HG03558 (cell line): ENCODE data around the gene EVA1A.

Experiments used
- ATAC-seq: cut with Tn5 transposase; IDR thresholded peaks from one replicate; pipeline ENCODE4 v1.9.1; 2021; ENCODE audit warnings: moderate number of reproducible peaks; ENCODE audit not compliant: unreplicated experiment; ENCODE audit errors: extremely low read depth

The EVA1A gene

DNA sequence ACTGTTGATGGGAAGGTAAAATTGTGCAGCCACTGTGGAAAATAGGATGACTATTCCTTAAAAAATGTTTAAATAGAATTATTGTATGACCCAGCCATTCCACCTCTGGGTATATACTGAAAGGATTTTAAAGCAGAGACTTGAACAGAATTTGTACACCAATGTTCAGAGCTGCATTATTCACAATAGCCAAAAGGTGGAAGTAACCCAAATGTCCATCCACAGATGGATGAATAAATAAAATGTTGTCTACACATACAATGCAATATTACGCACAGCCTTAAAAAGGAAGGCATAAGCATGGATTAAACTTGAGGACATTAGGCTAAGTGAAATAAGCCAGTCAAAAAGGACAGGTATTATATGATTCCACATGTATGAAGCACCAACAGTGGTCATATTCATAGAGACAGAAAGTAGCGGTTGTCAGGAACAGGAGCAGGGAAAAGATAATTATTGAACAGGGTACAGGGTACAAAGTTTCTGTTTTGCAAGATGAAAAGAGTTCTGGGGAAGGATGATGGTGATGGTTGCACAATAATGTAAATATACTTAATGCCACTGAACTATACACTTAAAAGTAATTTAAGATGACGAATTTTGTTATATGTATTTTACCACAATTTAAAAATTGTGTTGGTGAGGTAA, 39.4 kb downstream of the EVA1A start:
- no peak for ATAC-seq

DNA sequence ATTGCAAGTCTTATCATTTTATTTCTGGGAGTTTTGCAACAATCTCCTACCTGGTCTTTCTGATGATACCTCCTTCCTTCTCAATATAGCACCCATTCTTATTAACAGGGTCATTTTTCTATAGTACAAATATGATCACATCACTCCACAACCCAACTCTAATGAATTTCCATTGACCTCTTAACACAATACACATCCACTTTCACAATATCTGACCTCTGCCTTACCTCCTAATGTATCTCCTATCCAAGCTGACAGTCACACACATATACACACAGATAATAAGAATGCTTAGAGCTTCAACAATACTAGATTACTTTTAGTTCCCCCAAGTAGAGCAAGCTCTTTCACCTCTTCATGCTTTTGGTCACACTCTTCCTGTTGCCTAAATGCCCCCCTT, 40.9 kb downstream of the EVA1A start:
- no peak for ATAC-seq

DNA sequence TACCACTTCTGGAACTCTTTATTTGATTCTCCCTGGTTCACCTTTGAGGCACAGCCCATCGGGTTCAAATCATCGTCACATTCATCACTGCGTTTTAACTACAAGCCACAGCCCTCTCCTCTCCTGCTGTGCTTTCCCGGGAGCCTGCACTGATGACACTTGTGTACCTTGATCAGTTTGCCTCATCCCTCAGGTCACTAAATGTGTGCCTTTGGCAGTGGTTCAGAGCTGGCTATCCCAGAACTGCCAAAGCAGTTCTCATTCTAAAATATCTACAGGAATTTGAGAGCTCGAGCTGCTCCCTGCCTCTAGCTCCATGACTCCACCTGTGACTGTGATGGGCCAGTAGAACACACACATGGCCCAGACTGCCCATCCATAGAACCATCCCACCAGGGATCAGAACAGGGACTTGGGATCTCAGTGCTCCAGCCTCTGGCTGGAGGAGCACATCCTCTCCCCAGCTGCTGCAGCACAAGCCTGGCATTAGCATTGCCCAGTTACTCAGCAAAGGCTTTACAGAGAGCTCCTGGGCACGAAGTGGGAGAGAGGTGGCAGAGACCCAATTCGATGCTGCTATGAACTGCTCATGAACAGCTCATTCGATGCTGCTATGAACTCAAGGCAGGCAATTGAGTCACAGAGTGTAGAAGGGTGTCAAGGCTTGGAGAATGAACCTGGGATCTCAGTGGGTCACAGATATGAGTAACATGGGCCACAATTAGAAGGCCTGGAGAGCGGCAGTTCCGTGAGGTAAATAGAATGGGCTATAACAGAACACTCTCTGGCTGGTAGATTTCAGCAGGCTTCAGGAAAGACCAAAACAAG, 41.9 kb downstream of the EVA1A start:
- ATAC-seq, result no peak

DNA sequence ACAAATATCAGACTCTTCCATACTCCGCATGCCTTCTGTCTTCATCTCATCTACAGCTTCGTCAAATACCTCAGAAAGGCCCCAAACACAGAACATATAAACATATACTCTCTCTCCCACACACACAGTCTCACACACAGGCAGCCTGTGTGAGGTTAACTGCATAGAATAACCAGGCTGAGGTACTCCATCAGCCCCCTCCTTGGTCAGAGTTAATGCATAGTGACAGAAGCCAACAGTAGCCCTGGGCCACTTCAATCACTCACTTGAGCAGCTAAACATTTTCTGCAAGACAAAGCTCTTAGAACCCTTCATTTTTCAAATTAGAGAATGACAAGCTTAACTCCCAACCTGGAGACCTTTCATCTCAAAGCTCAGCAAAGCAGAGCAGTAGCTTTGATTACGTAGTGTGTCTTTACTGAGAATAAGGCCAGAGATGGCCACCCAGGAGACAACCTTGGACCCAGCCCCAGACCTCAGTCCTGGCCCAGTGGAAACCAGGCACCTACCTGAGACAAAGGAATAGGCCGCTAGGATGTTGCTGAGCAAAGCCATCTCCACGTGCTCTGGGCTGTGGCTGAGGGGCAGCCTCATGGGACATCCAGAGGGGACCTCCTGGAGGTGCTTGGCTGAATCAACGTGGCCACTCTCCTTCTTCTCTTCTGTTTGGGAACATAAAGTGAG, 43.0 kb downstream of the EVA1A start:
- no peak for ATAC-seq

DNA sequence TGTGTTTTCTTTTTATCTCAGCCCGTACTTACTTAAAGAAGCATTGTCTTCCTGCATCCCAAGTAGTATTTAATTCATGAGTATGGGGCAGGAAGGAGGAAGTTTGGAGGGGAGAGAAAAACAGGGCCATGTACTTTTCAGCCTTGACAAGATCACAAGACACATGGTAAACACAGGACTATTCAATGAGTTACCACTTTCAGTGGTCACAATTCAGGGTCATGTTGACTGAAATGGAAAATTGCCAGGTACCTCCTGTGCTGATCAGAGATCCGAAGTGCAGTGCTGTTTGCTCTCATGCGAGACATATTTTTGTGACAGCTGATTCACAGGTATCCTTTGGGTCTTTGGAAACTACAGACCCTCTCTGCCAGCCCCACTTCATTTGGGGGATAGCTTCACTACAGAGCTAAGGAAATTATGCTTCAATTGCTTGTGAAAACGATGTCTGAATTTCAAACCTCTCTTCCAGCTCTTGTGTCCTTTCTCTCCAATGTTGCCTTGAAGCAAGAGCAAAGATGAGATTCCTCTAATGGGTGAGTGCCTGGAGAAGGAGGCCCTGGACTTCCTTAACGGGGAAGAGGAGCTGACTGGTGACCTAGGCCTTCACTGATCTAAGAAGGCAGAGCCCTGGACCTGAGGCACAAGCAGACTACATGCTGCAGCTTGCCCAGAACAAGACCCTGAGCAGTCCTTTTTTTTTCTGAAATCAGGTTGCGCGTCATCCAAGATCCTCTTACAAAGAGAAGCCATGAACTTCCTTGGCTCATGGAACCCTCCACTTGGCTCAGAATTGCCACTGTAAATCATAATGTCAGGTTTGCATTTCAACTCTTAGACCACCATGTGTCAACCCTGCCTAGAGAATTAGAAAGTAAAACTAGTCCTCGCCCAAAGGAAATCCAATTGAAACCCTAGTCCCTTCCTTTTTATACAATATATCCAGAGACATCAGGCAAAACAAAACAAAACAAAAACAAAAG, 44.1 kb downstream of the EVA1A start:
- ATAC-seq, result no peak

DNA sequence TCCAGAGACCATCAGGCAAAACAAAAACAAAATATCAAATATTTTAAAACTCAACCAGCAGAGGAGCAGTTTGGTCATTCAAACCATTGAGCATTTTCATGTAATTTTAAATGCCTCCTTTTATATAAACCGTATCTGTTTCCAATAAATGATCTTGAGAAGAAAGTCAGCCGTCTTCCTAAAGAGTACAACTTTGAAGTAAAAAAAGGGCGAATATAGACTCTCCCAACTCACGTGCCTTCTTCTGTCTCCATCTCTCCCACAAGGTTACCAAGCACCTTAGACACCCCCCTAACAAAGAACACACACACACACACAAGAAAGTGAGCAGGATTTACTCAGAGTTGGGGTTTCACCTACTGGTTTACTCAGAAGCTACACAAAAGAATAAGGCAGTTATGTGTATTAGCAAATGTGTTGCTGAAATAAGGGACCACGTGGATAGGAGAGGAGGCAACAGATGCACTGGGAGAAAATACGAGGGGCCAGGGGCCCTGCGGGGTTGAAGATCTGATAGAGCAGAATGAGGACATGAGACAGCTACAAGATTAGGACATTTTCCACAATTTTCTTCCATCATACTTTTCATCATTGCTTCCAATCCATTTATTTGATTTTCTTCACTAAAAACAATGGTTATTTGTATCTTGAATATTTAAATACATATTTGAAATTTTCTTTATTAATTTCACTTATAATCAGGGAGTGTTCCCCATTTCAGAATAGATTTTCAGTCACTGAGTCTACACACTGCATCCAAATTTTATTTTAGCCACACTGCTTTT, 45.0 kb downstream of the EVA1A start:
- no peak for ATAC-seq

DNA sequence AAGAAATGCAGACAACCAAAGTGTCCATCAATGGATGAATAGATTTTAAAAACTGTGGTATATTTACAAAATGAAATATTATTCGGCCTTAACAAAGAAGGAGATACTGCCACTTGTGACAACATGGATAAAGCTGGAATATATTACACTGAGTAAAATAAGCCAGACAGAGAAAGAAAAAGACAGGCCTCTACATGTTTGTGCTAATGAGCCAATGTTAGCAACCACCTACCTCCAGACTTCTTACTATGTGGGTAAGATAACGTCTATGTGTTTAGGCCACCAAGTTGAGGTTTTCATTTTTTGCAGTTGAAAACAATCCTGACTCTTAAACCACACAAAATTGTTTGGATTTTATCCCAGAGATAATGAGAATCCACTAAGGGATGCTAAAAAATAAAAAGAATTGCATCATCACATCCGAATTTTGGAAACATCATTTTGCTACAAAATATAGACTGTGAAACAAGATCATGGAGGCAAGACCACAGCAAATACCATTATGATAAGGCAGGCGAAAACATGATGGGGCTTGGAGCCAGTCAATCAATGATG, 47.0 kb downstream of the EVA1A start:
- no peak for ATAC-seq

DNA sequence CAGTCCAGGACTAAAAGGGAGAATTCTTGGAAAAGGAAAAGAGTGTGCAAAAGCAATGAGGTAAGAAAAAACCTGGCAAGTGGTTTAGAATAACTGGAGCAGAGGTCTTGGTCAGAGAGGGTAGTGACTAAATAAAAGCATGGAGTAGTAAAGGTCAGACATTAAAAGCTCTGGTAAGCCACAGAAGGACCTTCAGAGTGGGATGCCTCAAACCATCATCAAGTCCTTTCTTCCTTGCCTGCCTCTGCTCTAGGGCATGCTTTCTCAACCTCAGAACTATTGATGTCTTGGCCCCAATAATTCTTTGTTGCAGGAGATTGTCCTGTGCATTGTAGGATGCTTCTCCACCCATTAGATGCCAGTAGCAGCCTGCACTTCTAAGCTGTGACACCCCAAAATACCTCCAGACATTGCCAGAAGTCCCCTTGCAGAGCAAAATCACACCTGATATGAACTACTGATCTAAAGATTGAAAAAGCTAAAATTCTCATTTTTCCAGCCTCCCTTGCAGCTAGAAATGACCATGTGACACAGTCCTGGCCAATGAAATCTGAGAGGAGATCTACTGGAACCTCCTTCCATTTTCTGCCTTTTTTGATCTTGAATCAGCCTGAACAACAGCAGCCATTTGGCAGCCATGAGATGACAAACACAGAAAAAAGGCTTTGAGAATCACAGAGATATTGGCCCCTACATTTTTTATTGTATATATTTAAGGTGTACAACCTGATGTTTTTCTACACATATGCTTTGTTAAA, 48.1 kb downstream of the EVA1A start:
- ATAC-seq, result no peak

DNA sequence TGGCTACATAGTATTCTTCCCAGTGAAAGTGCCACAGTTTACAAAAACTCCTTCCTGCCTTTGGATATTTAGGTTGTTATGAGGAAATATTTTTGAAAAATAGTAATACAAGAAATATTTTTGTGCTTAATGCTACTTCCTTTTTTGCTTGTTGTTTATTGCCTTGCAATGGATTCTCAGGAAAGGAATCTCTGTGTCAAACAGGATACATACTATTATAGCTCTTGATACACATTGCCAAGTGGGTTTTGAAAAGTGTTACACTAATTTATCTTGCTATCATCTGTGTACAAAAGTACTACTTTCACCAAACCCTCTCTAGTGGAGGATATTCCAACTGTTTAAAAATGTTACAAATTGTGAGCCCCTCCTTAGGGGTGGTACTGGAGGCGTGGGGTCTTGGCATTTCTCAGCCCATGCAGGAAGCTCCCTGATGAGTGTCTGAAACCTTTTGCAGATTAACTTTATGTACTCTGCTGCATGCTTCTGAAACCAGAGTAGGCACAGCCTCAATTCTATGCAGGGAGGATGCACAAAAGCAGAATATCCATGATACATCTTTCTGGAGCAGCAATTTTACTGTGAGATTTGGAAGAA, 54.5 kb downstream of the EVA1A start:
- ATAC-seq, result no peak

DNA sequence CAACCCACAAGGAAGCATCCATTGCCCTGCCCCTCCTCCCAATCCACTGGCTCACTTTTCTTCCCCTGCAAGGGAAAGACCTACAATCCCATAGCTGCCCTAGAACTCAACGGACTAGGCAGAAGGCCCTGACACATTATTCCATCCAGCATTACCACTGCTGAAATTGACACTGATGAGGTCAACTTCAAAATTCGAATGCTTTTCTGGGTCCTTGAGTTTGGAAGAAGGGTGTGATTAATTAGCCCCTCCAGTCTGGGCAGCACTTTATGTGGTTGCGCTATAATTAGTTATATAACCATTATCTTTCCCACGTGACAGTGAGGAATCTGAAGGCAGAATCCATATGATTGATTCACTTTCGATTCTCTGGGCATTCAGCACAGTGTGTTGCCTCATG, 55.7 kb downstream of the EVA1A start:
- ATAC-seq, result no peak

DNA sequence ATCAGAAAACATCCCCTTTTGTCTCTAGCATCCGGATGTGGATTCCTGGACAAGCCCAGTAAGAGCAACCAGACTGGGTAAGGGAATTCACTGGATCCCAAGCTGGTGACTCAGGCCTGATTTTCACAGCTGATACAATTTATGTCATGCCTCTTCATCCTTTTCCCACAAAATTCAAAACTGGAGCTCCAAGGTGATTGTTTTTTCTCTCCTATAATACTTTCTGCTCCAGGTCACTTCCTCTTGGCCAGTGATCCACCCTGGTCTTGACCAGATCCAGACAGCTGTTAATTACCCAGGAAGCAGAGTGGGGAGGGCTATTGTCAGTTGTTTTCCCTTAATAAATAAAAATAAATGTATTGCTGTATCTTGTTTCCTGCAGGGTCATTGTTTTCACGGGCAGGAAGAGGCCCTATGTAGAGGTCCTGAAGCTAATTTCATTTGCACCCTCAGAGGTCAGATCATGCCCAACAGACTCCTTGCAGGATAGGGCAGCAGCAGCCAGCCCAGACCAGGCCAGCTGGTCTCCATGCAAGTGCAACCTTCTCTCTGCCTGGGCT, 57.6 kb downstream of the EVA1A start:
- ATAC-seq, result no peak

DNA sequence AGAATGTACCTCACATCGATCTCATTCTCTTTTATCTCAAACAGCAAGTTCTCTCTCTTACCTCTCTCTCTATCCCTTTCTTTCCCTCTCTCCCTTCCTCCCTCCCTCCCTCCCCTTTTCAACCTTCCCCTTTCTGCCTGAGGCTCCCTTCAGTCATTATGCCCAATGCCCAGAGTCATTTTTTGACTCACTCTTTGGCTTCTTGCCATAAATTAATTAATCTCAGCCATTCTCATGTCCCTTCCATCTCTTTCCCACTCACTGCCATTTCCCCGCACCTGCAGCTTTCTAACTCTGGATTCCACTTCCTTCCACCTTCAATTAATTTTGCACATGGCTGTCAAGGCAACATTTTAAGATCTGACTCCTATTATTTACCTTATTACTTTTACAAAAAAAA, 60.1 kb downstream of the EVA1A start:
- ATAC-seq, result no peak

DNA sequence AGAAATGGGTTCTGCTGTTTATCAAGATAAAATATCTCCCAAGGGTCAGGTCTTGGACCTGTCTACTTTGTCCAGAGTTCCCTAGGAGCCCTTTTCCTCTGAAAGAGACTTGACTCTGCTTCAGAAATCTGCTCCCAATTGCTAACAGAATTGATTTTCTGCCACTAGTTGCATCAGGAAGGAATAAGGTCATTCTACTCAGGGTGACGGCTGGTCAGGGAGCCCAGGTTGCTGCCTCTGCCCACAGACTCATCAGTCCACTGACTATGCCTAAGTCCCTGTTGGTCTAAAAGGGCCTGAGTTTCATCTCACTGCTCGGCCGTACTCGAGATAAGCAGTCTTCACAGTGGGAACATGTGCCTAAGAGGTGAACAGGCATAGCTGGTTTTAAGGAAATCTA, 61.2 kb downstream of the EVA1A start:
- ATAC-seq, result no peak

DNA sequence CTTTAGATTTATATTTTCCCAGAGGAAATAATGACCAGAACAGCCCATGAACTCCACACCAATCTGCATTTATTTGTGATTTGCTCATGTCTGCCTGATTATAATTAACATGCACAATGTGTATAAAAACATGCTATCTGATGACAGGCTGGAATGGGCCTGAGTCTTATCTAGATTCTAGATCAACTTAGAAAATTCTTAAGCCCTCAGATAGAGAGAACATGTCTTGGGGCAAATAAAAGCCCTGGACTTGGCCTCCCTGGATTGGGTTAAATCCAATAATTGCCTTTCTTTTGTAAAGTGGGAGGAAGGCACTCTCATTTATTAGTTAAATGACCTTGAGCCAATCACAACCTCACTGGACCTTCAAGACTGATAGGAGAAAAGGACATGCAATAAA, 61.8 kb downstream of the EVA1A start:
- ATAC-seq, result no peak

DNA sequence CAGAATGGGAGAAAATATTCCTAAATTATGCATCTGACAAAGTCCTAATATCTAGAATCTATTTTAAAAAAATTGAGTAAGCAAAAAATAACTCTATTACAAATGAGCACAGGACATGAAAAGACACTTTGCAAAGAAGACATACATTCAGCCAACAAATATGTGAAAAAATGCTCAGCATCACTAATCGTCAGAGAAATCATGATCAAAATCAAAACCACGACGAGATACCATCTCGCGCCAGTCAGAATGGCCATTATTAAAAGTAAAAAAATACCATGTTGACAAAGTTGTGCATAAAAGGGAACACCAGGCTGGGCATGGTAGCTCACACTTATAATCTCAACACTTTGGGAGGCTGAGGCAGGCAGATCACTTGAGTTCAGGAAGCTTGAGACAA, 63.5 kb downstream of the EVA1A start:
- ATAC-seq, result no peak

DNA sequence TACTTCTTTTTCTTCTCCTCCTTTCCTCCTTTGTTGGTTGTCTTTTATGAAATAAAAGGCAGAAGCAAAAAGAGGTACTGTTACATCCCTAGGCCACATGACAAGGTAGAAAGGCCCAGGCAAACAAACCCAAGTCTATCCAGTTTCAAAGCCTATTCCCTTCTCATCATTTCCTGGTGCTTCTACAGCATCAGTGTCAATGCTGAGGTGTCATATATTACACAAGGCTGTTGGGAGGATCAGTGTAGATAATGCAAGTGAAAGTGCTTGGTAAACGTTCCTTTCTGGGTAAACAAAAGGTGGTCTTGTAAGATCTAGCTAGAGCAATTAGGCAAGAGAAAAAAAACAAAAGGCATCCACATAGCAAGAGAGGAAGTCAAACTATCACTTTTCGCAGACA, 64.9 kb downstream of the EVA1A start:
- no peak for ATAC-seq

DNA sequence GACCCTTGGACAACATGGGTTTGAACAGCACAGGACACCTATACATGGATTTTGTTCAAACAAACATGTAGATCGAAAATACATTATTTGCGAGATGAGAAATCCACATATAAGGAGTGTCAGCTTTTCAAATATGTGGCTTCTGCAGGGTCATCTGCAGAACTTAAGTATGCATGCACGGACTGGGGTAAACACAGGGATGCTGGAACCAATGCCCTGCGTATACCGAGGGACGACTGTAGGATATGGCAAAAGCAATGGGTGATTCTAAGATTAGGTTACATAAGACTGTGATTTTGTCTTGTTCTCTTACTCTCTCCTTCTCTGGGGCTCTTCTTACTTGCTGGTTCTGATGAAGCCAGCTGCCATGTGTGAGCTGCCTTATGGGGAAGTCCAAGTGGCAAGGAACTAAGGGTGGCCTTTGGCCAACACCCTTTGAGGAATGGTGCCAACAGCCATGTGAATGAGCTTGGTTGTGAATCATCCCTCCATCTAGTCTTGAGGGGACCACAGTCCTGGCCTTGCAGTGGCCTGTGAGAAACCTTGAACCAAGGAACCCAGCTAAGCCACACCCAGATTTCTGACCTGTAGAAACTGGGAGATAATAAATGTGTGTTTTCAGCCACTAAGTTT, 66.5 kb downstream of the EVA1A start:
- ATAC-seq, result no peak
